Measurements from ENCODE around the gene URM1.

DNA sequence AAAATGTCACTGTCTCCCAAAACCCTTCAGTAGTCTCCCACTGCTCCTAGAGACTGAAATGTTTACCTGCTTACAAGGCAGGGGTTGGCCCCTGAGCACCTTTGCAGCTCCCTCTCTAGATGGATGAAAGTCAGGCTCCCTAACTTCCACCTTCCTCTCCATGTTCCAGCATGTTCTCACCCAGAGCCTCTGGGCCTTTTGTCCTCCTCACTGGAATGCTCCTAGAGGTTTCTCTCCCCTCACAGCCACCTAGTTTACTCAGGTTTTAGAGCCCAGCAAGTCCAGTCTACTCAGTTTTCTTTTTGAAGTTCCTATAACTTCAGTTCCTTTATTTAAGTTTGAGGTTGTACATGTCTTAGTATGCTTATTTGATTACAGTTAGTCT, 815 bp upstream of the URM1 start:
- TF ChIP-seq, protein P1, sequence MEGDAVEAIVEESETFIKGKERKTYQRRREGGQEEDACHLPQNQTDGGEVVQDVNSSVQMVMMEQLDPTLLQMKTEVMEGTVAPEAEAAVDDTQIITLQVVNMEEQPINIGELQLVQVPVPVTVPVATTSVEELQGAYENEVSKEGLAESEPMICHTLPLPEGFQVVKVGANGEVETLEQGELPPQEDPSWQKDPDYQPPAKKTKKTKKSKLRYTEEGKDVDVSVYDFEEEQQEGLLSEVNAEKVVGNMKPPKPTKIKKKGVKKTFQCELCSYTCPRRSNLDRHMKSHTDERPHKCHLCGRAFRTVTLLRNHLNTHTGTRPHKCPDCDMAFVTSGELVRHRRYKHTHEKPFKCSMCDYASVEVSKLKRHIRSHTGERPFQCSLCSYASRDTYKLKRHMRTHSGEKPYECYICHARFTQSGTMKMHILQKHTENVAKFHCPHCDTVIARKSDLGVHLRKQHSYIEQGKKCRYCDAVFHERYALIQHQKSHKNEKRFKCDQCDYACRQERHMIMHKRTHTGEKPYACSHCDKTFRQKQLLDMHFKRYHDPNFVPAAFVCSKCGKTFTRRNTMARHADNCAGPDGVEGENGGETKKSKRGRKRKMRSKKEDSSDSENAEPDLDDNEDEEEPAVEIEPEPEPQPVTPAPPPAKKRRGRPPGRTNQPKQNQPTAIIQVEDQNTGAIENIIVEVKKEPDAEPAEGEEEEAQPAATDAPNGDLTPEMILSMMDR (IDR thresholded peaks at IDR 0.05) = no peak
- TF ChIP-seq POLR2A (IDR thresholded peaks at IDR 0.05) = no peak
- TF ChIP-seq POLR2AphosphoS5 (IDR thresholded peaks at IDR 0.05) = no peak

All from upper lobe of left lung (tissue), 4 donors.